ENCODE measurements around the gene GABRG3. TPM values are rescaled to one million over a fixed set of nuclear protein-coding genes. Genes with fewer than 3 reads are reported as not detected.

Gene GABRG3
- total RNA-seq, 1 experiment from 2014 or later = 0.15 TPM

DNA sequence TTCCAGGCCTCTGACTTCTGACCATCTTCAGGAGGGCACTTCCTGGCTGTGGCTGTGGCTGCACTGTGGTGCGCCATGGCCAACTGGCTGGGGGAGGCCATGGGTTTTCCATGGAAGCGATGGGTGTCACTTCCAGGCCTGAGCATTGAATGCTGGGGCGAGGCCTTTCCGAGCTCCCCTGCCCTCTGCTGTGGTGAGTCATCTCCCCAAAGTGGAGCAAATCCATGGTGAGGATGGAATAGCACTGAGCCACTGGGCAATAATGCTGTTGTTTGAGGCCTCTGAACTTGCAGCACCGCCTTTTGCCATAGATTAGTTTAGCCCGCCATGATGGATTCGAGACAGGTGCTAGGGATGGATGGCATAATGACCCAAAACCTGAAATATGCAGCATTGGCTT is 155.5 kb downstream of the GABRG3 start:
- Histone ChIP-seq H3K79me2 (ENCODE audit: insufficient read depth, low read length) (no peaks in the 10 kb centered on the region), H3K4ac (ENCODE audit: low read depth, low read length) (no peak overlapping the region), H3K9ac (ENCODE audit: extremely low read depth, insufficient read length, low read length) (no peak overlapping the region), H3K4me2 (ENCODE audit: insufficient read depth, insufficient read length, low read length) (no peak overlapping the region), H3K14ac (ENCODE audit: insufficient read depth, low read length) (no peak overlapping the region), H2BK12ac (ENCODE audit: insufficient read length, low read depth, low read length) (no peak overlapping the region), H3K27me3 (ENCODE audit: insufficient read depth, low read length) (no peaks in the 10 kb centered on the region), H3K56ac (ENCODE audit: insufficient read length, low read depth, low read length) (no peak overlapping the region), H2AK5ac (ENCODE audit: insufficient read length, low read length) (no peak overlapping the region), H2BK15ac (ENCODE audit: low read depth, low read length) (no peak overlapping the region), H3K9me3 (ENCODE audit: control insufficient read depth, low read depth, low read length) (no peaks in the 10 kb centered on the region), H4K5ac (ENCODE audit: insufficient read length, low read depth, low read length) (no peak overlapping the region), H3K18ac (ENCODE audit: insufficient read length, low read depth, low read length) (no peak overlapping the region), H3K27ac (ENCODE audit: insufficient read length, low read depth, low read length) (no peak overlapping the region), H2BK120ac (ENCODE audit: low read depth, low read length, poor library complexity, severe bottlenecking) (no peak overlapping the region), H3K4me1 (ENCODE audit: insufficient read depth, low read length) (no peaks in the 10 kb centered on the region), H3K23me2 (ENCODE audit: insufficient read length, low read depth, low read length, poor library complexity, severe bottlenecking) (no peaks in the 10 kb centered on the region), H4K91ac (ENCODE audit: insufficient read length, low read depth, low read length) (no peak overlapping the region), H4K20me1 (ENCODE audit: control insufficient read depth, insufficient read depth, insufficient read length) (no peaks in the 10 kb centered on the region), H2BK5ac (ENCODE audit: insufficient read length, low read length) (no peak overlapping the region), H2AFZ (ENCODE audit: low read length) (no peak overlapping the region), H3T11ph (ENCODE audit: low read length) (no peak overlapping the region), H3K79me1 (ENCODE audit: insufficient read depth, low read depth, low read length, poor library complexity, severe bottlenecking) (no peaks in the 10 kb centered on the region), H3K23ac (ENCODE audit: insufficient read length, low read depth, low read length) (no peak overlapping the region), H2BK20ac (ENCODE audit: low read depth, low read length, poor library complexity, severe bottlenecking) (no peak overlapping the region), H4K8ac (replicated peaks; ENCODE audit: insufficient read length, low read depth, low read length) (no peak overlapping the region)
- no peak overlapping the region for H3K4me3 Mint-ChIP-seq
- DNase-seq = no peak
- no peaks in the 10 kb centered on the region for H3K27me3 Mint-ChIP-seq (ENCODE audit: low read depth)
- WGBS (ENCODE audit: extremely low coverage, insufficient read length, low lambda C conversion rate) = no CpG with 5 or more reads among the region's 7 CpGs
- no peaks in the 10 kb centered on the region for H3K4me1 Mint-ChIP-seq
- no peaks in the 10 kb centered on the region for H3K36me3 Mint-ChIP-seq (ENCODE audit: insufficient read depth in 1 of 3, low read depth in 3 of 3)
- TF ChIP-seq, protein P1, sequence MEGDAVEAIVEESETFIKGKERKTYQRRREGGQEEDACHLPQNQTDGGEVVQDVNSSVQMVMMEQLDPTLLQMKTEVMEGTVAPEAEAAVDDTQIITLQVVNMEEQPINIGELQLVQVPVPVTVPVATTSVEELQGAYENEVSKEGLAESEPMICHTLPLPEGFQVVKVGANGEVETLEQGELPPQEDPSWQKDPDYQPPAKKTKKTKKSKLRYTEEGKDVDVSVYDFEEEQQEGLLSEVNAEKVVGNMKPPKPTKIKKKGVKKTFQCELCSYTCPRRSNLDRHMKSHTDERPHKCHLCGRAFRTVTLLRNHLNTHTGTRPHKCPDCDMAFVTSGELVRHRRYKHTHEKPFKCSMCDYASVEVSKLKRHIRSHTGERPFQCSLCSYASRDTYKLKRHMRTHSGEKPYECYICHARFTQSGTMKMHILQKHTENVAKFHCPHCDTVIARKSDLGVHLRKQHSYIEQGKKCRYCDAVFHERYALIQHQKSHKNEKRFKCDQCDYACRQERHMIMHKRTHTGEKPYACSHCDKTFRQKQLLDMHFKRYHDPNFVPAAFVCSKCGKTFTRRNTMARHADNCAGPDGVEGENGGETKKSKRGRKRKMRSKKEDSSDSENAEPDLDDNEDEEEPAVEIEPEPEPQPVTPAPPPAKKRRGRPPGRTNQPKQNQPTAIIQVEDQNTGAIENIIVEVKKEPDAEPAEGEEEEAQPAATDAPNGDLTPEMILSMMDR (conservative IDR thresholded peaks at IDR 0.05) = no peak
- no peak overlapping the region for H3K27ac Mint-ChIP-seq
- H3K9me3 Mint-ChIP-seq = peaks cover 0 to 3% of the 10 kb centered on the region in 2 experiments; a peak in 1 of 5 replicates
